ENCODE results near the gene DCAF16.
A peak's percentile ranks its signal among the peaks of the same experiment; 100 is the strongest.
"Not testable (repeated sequence)": the region's sequence is repeated elsewhere in the genome, so short reads cannot be mapped to it uniquely, and the experiment has no call there.

Gene DCAF16
- total RNA-seq, result 70.0 to 80.2 reads per million in 2 donors

GRCh38 chr4:17810260-17811077 lies at the start of gene DCAF16, which contains the start of gene NCAPG:
Gene DCAF16, minus strand, starts transcription at chr4:17810757. Its CDS starts 6,616 bp downstream, at chr4:17804141.
Gene NCAPG, plus strand, starts transcription at chr4:17810979. Its CDS starts 99 bp downstream, at chr4:17811078.
- DNase-seq, result peak; percentile 98

- DNase-seq, result no peak
Measured at GRCh38 chr4:17859793-17860406, 49.3 kb upstream of the DCAF16 start.

DNA sequence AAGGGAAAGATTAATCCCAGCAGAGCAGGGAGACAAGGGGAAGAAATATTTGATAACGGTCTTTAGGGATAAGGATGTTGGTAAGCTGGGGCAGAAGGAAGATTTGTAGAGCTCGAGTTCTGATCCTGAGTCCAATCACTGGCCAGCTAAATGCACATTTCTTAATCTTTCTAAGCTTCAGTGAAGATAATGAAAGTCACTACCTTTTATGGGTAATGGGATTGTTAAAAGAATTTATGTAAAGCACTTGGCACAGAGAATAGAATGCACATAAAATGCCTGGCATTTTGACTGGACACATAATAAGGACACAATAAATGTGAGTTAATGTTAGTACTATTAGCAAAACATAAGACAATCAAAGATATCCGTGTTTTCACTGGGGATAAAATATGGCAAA lies 43.5 kb upstream of the DCAF16 start:
- DNase-seq, result no peak

GRCh38 chr4:17851959-17852358 lies 41.4 kb upstream of the DCAF16 start:
- no peak for DNase-seq

GRCh38 chr4:17850295-17850694 lies 39.7 kb upstream of the DCAF16 start:
- DNase-seq, result not testable (repeated sequence)

GRCh38 chr4:17846266-17846665 lies 35.7 kb upstream of the DCAF16 start:
- no peak for DNase-seq

- no peak for DNase-seq
Measured at GRCh38 chr4:17823871-17824669, 13.5 kb upstream of the DCAF16 start.

DNA sequence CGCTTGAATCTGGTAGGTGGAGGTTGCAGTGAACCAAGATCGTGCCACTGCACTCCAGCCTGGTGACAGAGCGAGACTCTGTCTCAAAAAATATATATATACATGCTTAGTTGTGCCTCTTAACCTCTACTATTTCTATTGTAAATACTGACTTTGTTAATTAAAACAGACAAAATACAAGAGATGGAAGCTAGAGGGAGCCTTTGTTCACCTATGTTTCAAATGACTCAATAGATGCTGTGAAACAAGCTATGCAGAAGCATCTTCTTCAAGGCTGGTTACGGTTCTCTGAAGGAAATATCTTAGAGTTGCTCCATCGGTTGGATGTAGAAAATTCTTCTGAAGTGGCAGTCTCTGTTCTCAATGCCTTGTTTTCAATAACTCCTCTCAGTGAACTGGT lies 6.5 kb upstream of the DCAF16 start:
- no peak for DNase-seq

DNA sequence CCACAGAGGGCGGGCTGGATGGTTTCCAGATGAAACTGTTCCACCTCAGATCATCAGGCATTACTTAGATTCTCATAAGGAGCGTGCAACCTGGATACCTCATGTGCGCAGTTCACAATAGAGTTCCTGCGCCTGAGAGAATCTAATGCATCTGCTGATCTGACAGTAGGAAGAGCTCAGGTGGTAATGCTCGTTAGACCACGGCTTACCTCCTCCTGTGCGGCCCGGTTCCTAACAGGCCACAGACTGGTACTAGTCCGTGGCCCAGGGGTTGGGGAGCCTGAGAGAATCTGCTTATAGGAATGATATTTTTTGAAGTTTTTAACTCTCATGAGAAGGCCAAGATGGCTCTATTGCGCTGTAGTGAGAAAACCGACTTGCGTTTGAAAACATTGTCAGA lies 5.6 kb upstream of the DCAF16 start:
- no peak for DNase-seq

GRCh38 chr4:17814140-17814539 lies 3.6 kb upstream of the DCAF16 start:
- no peak for DNase-seq

DNA sequence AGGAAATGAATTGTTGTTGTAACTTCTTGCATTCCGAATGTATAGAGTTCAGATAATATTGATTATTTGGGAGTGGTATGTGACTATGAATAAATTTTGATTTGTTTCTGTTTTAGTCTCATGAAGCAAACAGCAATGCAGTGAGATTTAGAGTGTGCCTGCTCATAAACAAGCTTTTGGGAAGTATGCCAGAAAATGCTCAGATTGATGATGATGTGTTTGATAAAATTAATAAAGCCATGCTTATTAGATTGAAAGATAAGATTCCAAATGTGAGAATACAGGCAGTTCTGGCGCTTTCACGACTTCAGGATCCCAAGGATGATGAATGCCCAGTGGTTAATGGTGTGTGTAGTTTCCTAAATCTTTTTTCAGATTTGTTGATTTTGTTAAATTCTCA lies 2.2 kb upstream of the DCAF16 start:
- DNase-seq, result no peak

DNA sequence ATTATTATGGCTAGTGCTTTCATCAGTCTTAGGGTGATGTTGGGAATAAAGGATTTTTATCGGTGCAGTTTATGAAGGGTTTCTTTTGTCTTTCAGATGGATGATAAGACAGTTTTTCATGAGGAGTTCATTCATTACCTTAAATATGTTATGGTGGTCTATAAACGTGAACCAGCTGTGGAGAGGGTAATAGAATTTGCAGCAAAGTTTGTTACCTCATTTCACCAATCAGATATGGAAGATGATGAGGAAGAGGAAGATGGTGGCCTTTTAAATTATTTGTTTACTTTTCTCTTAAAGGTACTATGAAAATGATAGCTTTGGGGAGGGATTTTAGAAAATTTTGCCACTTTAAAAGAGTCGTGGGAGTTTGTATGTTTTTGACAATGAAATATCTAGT lies 1.6 kb upstream of the DCAF16 start:
- DNase-seq, result no peak

DNA sequence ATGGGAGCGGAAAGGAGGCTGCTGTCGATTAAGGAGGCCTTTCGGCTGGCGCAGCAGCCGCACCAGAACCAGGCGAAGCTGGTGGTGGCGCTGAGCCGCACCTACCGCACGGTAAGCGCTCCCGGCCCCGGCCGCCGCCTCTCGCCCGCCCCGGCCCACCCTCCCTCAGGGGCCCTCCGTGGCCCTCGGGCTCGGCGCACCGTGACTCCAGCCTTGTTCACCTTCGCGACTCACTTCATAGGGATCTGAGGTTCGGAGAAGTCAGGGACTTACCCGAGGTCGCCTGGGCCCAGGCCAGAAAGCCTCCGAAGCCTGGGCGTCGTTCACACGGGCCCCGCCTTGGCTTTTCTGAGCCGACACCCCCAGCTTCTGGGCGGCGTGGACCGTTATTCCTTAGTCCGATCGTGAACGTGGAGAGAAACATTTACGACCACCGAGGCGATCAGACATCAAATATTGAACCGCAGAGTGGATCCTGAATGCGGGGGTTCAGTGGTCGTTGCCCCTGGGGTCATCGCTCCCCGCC lies 584 bp upstream of the DCAF16 start:
- DNase-seq, result peak; percentile 4

DNA sequence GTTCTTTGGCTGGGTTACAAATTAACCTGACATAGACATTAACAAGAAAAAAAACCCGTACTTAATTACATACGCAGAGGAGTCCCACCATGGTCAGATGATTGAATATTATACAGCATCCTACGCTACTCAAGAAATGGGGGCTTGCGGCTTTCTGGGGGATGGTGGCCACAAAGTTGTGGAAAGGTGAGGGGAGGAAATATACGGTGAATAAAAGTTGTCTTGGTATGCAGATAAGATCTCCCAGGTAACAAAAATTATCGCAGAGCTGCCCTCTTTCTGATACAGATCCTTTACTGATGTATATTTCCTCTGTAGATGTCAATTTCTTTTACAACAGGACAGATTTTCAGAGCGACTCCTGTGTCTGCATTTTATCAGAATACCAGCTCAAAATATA lies 890 bp downstream of the DCAF16 start:
- no peak for DNase-seq

DNA sequence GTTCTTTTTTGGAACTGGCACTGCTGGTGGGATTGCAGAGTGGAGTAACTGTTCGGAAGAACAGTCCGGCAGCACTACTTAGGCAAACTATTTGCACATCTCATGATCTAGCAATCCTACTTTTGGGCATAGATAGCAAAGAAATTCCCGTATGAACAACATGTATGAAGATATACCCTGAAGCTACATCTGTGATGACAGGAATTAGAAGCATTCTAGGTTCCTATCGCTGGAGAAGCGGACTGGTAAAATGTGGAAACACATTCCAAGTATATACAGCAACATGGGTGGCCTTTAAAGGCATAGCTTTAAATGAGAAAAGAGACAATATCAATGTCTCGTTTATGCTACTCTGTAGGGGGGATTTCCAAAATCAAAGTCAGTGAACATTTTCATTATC lies 3.1 kb downstream of the DCAF16 start:
- DNase-seq, result no peak

DNA sequence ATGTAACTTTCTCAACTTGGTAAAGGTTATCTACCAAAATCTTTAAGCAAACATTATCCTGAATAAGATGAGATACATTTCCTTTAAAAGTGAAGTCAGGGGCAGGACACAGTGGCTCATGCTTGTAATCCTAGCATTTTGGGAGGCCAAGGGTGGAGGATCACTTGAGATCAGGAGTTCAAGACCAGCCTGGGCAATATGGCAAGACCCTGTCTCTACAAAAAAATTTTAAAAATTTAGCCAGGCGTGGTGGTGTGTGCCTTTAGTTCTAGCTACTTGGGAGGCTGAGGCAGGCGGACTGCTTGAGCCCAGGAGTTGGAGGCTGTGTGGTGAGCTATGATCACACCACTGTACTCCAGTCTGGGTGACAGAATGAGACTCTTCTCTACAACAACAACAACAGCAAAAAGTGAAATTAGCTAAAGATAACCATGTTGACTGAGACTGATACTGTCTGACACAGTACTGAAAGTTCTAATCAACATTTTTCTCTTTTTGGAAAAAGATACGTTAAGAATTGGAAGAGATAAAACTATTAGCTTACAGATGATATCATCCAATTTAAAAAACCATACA lies 4.9 kb downstream of the DCAF16 start:
- DNase-seq, result no peak

- no peak for DNase-seq
Measured at GRCh38 chr4:17797808-17798207, 12.7 kb downstream of the DCAF16 start.

- DNase-seq, result no peak
Measured at GRCh38 chr4:17794730-17795129, 15.8 kb downstream of the DCAF16 start.

GRCh38 chr4:17788956-17789355 lies 21.6 kb downstream of the DCAF16 start:
- DNase-seq, result no peak

DNA sequence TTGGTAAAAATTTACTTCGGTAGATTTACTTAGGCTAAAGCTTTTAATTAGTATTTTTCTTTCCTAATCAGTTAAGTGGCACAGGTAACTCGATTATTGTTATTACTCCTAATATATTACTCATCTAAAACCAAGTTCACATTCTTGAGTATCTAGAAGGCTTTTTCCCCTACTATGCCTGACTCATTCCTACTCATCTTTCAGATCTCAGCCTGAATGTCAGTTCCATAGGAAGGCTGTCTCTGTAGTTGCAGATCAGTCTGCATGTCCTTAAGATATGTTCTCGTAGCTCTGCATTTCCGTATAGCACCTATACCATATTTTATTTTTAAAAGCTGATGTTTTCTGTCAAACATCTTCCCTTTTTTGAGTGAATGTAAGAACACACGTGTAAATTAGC lies 23.2 kb downstream of the DCAF16 start:
- no peak for DNase-seq

GRCh38 chr4:17786567-17786966 lies 24.0 kb downstream of the DCAF16 start:
- DNase-seq, result no peak

DNA sequence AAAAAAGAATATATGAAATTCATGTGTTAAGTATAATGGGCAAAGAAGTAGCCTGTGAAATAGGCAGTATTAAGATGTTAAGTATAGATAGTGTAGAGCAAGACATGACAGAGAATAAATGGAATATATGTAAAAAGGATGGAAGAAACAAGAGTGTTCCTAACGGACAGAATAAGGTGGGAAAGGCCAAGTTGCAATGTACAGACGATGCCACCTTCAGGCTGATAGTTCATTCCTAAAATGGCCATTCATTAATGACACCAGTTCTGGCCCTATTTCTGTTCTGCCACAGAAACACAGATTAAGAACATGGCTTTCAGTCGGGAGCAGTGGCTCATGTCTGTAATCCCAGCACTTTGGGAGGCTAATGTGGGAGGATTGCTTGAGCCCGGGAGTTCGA lies 24.7 kb downstream of the DCAF16 start:
- no peak for DNase-seq
